PC-9 (cell line): ENCODE measurements around the gene NELFCD. TPM values are rescaled to one million over a fixed set of nuclear protein-coding genes. Genes with fewer than 3 reads are reported as not detected.

Source experiments
- BruUV-seq: library from RNA; stranded (reverse); fragments of 400-500 nt; replicated peaks from 2 replicates; lab custom pipeline; 2021; lab: Mats Ljungman, UMichigan
- CTCF ChIA-PET: fragments of 300-600 bp; sonication (Branson Sonifier 250); formaldehyde crosslinking; loops from one replicate; lab custom pipeline; 2022; ENCODE audit warnings: antibody characterized with exemption; lab: Charles Lee
- POLR2A ChIA-PET: fragments of 300-600 bp; sonication (Branson Sonifier 250); formaldehyde crosslinking; loops from one replicate; lab custom pipeline; 2022; ENCODE audit warnings: antibody characterized with exemption; ENCODE audit not compliant: unreplicated experiment; lab: Charles Lee
- DNase-seq, 2 experiments: peaks; one replicate each; pipeline versions ENCODE4 v3.0.0 to v3.0.0-alpha.2; 2015 to 2022; ENCODE audit warnings: mixed read lengths in 1 of 2
- H2AFZ ChIP-seq: fragments of 200-600 bp; sonication (generic); 2 replicates; pipeline ENCODE4 v1.8.1; 2017; ENCODE audit warnings: antibody characterized with exemption
- H3F3A ChIP-seq: fragments of 200-600 bp; sonication (generic); 2 replicates; pipeline ENCODE4 v1.8.1; 2017; ENCODE audit warnings: antibody characterized with exemption, mild to moderate bottlenecking, low read depth; ENCODE audit not compliant: insufficient read depth
- H3K27ac ChIP-seq: fragments of 200-600 bp; sonication (generic); 2 replicates; pipeline ENCODE4 v1.6.1; 2016; ENCODE audit warnings: mixed run types
- H3K27me3 ChIP-seq: fragments of 200-600 bp; sonication (generic); 2 replicates; pipeline ENCODE4 v1.6.1; 2016; ENCODE audit warnings: low read depth, mixed run types; ENCODE audit not compliant: insufficient read depth
- H3K36me3 ChIP-seq: fragments of 200-600 bp; sonication (generic); 2 replicates; pipeline ENCODE4 v1.6.1; 2016; ENCODE audit warnings: low read depth, mixed run types
- H3K4me1 ChIP-seq: fragments of 200-600 bp; sonication (generic); replicated peaks from 2 replicates; pipeline ENCODE4 v1.6.1; 2016; ENCODE audit warnings: mixed run types; ENCODE audit not compliant: insufficient read depth
- H3K4me2 ChIP-seq: fragments of 200-600 bp; sonication (generic); 2 replicates; pipeline ENCODE4 v1.6.1; 2017; ENCODE audit warnings: mixed run types
- H3K4me3 ChIP-seq: fragments of 200-600 bp; sonication (generic); 2 replicates; pipeline ENCODE4 v1.6.1; 2016; ENCODE audit warnings: mixed run types
- H3K79me2 ChIP-seq: fragments of 200-600 bp; sonication (generic); 2 replicates; pipeline ENCODE4 v1.6.1; 2017; ENCODE audit warnings: low read depth, mixed run types
- H3K9me2 ChIP-seq: fragments of 200-600 bp; sonication (generic); 2 replicates; pipeline ENCODE4 v1.8.1; 2017; ENCODE audit warnings: mild to moderate bottlenecking; ENCODE audit not compliant: insufficient read depth
- H3K9me3 ChIP-seq: fragments of 200-600 bp; sonication (generic); 2 replicates; pipeline ENCODE4 v1.8.1; 2016; ENCODE audit warnings: low read depth; ENCODE audit not compliant: insufficient read depth
- H4K20me1 ChIP-seq: fragments of 200-600 bp; sonication (generic); 2 replicates; pipeline ENCODE4 v1.8.1; 2017; ENCODE audit not compliant: insufficient read depth
- EZH2 ChIP-seq: fragments of 200-600 bp; sonication (generic); IDR thresholded peaks from 2 replicates; pipeline ENCODE4 v1.8.0; 2017; ENCODE audit warnings: antibody characterized with exemption, low read depth
- intact Hi-C: fragments of 100-400 bp; cut with micrococcal nuclease; formaldehyde crosslinking; loops from one replicate; pipeline ENCODE4 v1.10.0; 2022; ENCODE audit not compliant: unreplicated experiment
- total RNA-seq: library from RNA; stranded (reverse); gene quantifications from 2 replicates; pipeline ENCODE4 v1.2.3, GENCODE V29; 2021
- TF ChIP-seq, protein P1 (sequence below): fragments of 200-600 bp; sonication (generic); conservative IDR thresholded peaks from 2 replicates; pipeline ENCODE4 v1.6.1; 2017; ENCODE audit warnings: mixed run types, antibody characterized with exemption, mild to moderate bottlenecking, moderate library complexity

Gene NELFCD
- total RNA-seq, 1 experiment from 2014 or later, result 130 TPM

DNA sequence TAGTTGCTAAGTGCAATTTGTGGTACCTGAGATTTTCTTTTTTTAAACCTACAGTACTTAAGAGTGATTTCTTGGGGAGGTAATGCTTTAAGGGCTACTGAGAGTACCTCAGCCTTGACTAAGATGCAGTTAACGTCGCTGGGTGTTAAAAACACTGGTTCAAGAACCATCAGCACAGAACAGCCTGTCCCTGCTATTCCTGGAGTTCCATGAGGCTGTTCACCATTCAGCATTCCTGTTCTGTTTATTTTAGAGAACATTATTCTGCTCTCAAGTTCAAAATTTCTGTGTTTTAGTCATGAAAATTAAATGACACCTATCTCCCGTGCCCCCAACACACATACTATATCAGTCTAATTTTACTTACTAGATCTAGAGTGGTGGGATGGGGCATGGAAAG is 63.2 kb downstream of the NELFCD start:
- no peak overlapping the region; the same call in 1 of the 2 replicates for H3K4me3 ChIP-seq
- no TSS peak for BruUV-seq
- intact Hi-C loops, result loop anchor here (5.0 kb wide), 1 partner anchor 43 kb away; no protein-coding TSS in a partner anchor
- peak overlapping the region; percentile 97 for H3K27ac ChIP-seq
- H3K79me2 ChIP-seq, result peaks cover 33% of the 10 kb centered on the region
- peaks cover 83% of the 10 kb centered on the region for H3K4me1 ChIP-seq
- no peaks in the 10 kb centered on the region for H3K27me3 ChIP-seq
- POLR2A ChIA-PET, result interaction anchor here (0.5 to 1.0 kb wide), 2 partner anchors 12 to 48 kb away, joined by 3 to 10 read pairs; partner anchors contain the start of gene ATP5F1E
- peaks cover 20% of the 10 kb centered on the region for H4K20me1 ChIP-seq
- CTCF ChIA-PET, result no interaction called here
- H3K9me2 ChIP-seq, result no peaks in the 10 kb centered on the region
- peaks cover 15% of the 10 kb centered on the region for H3K36me3 ChIP-seq
- TF ChIP-seq EZH2, result no peak
- TF ChIP-seq, protein P1, sequence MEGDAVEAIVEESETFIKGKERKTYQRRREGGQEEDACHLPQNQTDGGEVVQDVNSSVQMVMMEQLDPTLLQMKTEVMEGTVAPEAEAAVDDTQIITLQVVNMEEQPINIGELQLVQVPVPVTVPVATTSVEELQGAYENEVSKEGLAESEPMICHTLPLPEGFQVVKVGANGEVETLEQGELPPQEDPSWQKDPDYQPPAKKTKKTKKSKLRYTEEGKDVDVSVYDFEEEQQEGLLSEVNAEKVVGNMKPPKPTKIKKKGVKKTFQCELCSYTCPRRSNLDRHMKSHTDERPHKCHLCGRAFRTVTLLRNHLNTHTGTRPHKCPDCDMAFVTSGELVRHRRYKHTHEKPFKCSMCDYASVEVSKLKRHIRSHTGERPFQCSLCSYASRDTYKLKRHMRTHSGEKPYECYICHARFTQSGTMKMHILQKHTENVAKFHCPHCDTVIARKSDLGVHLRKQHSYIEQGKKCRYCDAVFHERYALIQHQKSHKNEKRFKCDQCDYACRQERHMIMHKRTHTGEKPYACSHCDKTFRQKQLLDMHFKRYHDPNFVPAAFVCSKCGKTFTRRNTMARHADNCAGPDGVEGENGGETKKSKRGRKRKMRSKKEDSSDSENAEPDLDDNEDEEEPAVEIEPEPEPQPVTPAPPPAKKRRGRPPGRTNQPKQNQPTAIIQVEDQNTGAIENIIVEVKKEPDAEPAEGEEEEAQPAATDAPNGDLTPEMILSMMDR, result no peak
- no peaks in the 10 kb centered on the region for H3K9me3 ChIP-seq
- 0 out of 2 replicates have a peak overlapping the region, but pooled peaks have one; percentile 5 for H2AFZ ChIP-seq
- peaks cover 43% of the 10 kb centered on the region for H3F3A ChIP-seq
- peak overlapping the region; percentile 73 for H3K4me2 ChIP-seq
- no peak for DNase-seq

Other genes starting within 250 kb of the NELFCD start
- 5.7 and 6.8 TPM in 2 replicates for gene GNAS-AS1, start 130.4 kb upstream of the NELFCD start, total RNA-seq
- gene GNAS, start 128.5 kb upstream of the NELFCD start, total RNA-seq, result 929 and 1,304 TPM in 2 replicates
- 184 and 194 TPM in 2 replicates for gene CTSZ, start 26.0 kb downstream of the NELFCD start, total RNA-seq
- 0.18 and 0.35 TPM in 2 replicates for gene TUBB1, start 38.2 kb downstream of the NELFCD start, total RNA-seq
- gene ATP5F1E, start 51.1 kb downstream of the NELFCD start, total RNA-seq, result 76.3 and 84.8 TPM in 2 replicates
- gene PRELID3B, start 61.5 kb downstream of the NELFCD start, total RNA-seq, result 106 and 137 TPM in 2 replicates
- gene ZNF831, start 182.6 kb downstream of the NELFCD start, total RNA-seq, result not detected in 2 replicates